Activated CD8-positive, alpha-beta T cell treated with anti-CD3 and anti-CD28 coated beads for 36 hours (primary cell): Measurements from ENCODE around the gene MYL6. TPM values are rescaled to one million over a fixed set of nuclear protein-coding genes. Genes with fewer than 3 reads are reported as not detected.
A peak's percentile ranks its signal among the peaks of the same experiment; 100 is the strongest.

Experiments
- ATAC-seq: fragments of 200-7000 bp; cut with Tn5 transposase; one replicate; pipeline ENCODE4 v1.10.0; 2021; ENCODE audit warnings: mild to moderate bottlenecking, moderate library complexity
- CTCF ChIA-PET: fragments of 350-600 bp; sonication (Branson Sonifier 250); formaldehyde crosslinking; loops from one replicate; lab custom pipeline; 2021; ENCODE audit warnings: antibody characterized with exemption; lab: Charles Lee
- POLR2A ChIA-PET: fragments of 350-600 bp; sonication (Branson Sonifier 250); formaldehyde crosslinking; loops from one replicate; lab custom pipeline; 2021; ENCODE audit warnings: antibody characterized with exemption; lab: Charles Lee
- DNase-seq: peaks from one replicate; pipeline ENCODE4 v3.0.0-alpha.2; 2020
- H3K27ac Mint-ChIP-seq: one replicate; pipeline ENCODE4 v1.8.0; 2021; ENCODE audit warnings: mild to moderate bottlenecking, mixed read lengths
- H3K27me3 Mint-ChIP-seq: one replicate; pipeline ENCODE4 v1.8.0; 2021; ENCODE audit warnings: mixed read lengths
- H3K36me3 Mint-ChIP-seq: one replicate; pipeline ENCODE4 v1.8.0; 2021; ENCODE audit warnings: low read depth, mixed read lengths
- H3K4me1 Mint-ChIP-seq: one replicate; pipeline ENCODE4 v1.8.0; 2021; ENCODE audit warnings: low read depth, mixed read lengths
- H3K4me3 Mint-ChIP-seq: one replicate; pipeline ENCODE4 v1.8.0; 2021; ENCODE audit warnings: mild to moderate bottlenecking, moderate library complexity, mixed read lengths
- H3K9me3 Mint-ChIP-seq: one replicate; pipeline ENCODE4 v1.8.0; 2021; ENCODE audit warnings: mixed read lengths
- CTCF ChIP-seq: fragments of 200-600 bp; IDR thresholded peaks from one replicate; pipeline ENCODE4 v1.8.0; 2022; ENCODE audit warnings: antibody characterized with exemption, mild to moderate bottlenecking
- intact Hi-C: fragments of 100-400 bp; cut with micrococcal nuclease; formaldehyde crosslinking; loops from one replicate; pipeline ENCODE4 v1.10.0; 2022
- total RNA-seq, 2 experiments: library from RNA; stranded (reverse); gene quantifications; one replicate each; pipeline ENCODE4 v1.2.3, GENCODE V29; 2021

The MYL6 gene
- total RNA-seq, 2 experiments from 2014 or later, result 647 to 663 TPM

GRCh38 chr12:56143870-56144269 is 14.3 kb upstream of the MYL6 start:
- H3K4me3 Mint-ChIP-seq, result no peak overlapping the region
- intact Hi-C loops, result no loop called here

GRCh38 chr12:56145217-56145616 is 12.9 kb upstream of the MYL6 start:
- intact Hi-C loops, result no loop called here
- Mint-ChIP-seq H3K4me3 (no peak overlapping the region), H3K27me3 (no peaks in the 10 kb centered on the region), H3K27ac (peak overlapping the region; percentile 30), H3K36me3 (peaks cover 46% of the 10 kb centered on the region), H3K9me3 (no peaks in the 10 kb centered on the region), H3K4me1 (peaks cover 32% of the 10 kb centered on the region)
- TF ChIP-seq CTCF, result no peak
- POLR2A ChIA-PET, result interaction anchor here (1.4 to 3.3 kb wide), 4 partner anchors 10 to 17 kb away, joined by 4 to 23 read pairs (median 6); partner anchors contain the start of gene ESYT1
- CTCF ChIA-PET, result interaction anchor here (1.2 to 1.8 kb wide), 3 partner anchors 16 to 28 kb away, joined by 3 to 7 read pairs (median 4); partner anchors contain the start of genes ESYT1 and ZC3H10
- DNase-seq (no peak), ATAC-seq (no peak)

More at GRCh38 chr12:56143870-56144269, 14.3 kb upstream of the MYL6 start:
- no peak for TF ChIP-seq CTCF
- peaks cover 32% of the 10 kb centered on the region for H3K4me1 Mint-ChIP-seq
- H3K36me3 Mint-ChIP-seq, result peaks cover 57% of the 10 kb centered on the region
- no peak for ATAC-seq
- no peak for DNase-seq
- no peaks in the 10 kb centered on the region for H3K27me3 Mint-ChIP-seq
- ChIA-PET CTCF (interaction anchor here (0.8 to 1.8 kb wide), 4 partner anchors 15 to 45 kb away, joined by 3 to 7 read pairs (median 5); partner anchors contain the start of genes ESYT1 and SMARCC2), POLR2A (interaction anchor here (0.7 to 3.3 kb wide), 12 partner anchors 8 to 64 kb away, joined by 3 to 23 read pairs (median 4); partner anchors contain the start of genes ERBB3, ESYT1, MYL6B and ZC3H10)
- peak overlapping the region; percentile 83 for H3K27ac Mint-ChIP-seq
- H3K9me3 Mint-ChIP-seq, result no peaks in the 10 kb centered on the region

- H3K36me3 Mint-ChIP-seq, result peaks cover 35% of the 10 kb centered on the region
- DNase-seq, result no peak
- ChIA-PET POLR2A (no interaction called here), CTCF (interaction anchor here (1.4 kb wide), 1 partner anchor 18 kb away, joined by 3 read pairs; the partner anchor contains the start of gene ESYT1)
- no peak for ATAC-seq
- H3K9me3 Mint-ChIP-seq, result no peaks in the 10 kb centered on the region
- no peak overlapping the region for H3K27ac Mint-ChIP-seq
- no peaks in the 10 kb centered on the region for H3K27me3 Mint-ChIP-seq
- intact Hi-C loops, result no loop called here
- H3K4me3 Mint-ChIP-seq, result no peak overlapping the region
- H3K4me1 Mint-ChIP-seq, result peaks cover 36% of the 10 kb centered on the region
- TF ChIP-seq CTCF, result no peak
Observed at GRCh38 chr12:56146492-56147460, 11.4 kb upstream of the MYL6 start.

- H3K4me3 Mint-ChIP-seq, result peak overlapping the region; percentile 92
- CTCF ChIA-PET, result interaction anchor here (0.9 to 4.3 kb wide), 4 partner anchors 10 to 31 kb away, joined by 3 to 36 read pairs (median 12); partner anchors contain the start of gene ZC3H10
- ATAC-seq, result no peak
- H3K36me3 Mint-ChIP-seq, result peaks cover 5% of the 10 kb centered on the region
- H3K27ac Mint-ChIP-seq, result peak overlapping the region; percentile 100
- H3K9me3 Mint-ChIP-seq, result no peaks in the 10 kb centered on the region
- no peak for TF ChIP-seq CTCF
- no peak for DNase-seq
- H3K27me3 Mint-ChIP-seq, result no peaks in the 10 kb centered on the region
- intact Hi-C loops, result loop anchor here (5.0 kb wide), 1 partner anchor 33 kb away; the partner anchor contains the start of genes RPL41 and ZC3H10
- POLR2A ChIA-PET, result interaction anchor here (0.7 to 2.5 kb wide), 5 partner anchors 9 to 928 kb away, joined by 3 to 14 read pairs (median 4); partner anchors contain the start of gene MYL6
- peaks cover 32% of the 10 kb centered on the region for H3K4me1 Mint-ChIP-seq
Observed at GRCh38 chr12:56150563-56150962, 7.6 kb upstream of the MYL6 start.
